Activated T-cell treated with anti-CD3 and anti-CD28 coated beads, Interleukin-2, amount 50 U/mL, for 4 hours (primary cell): Measurements from ENCODE around the gene ACTR3C. TPM values are rescaled to one million over a fixed set of nuclear protein-coding genes. Genes with fewer than 3 reads are reported as not detected.
"Not testable (repeated sequence)": the region's sequence is repeated elsewhere in the genome, so short reads cannot be mapped to it uniquely, and the experiment has no call there.

ENCODE experiments used
- ATAC-seq, 2 donors: fragments of 200-7000 bp; cut with Tn5 transposase; one replicate each; pipeline ENCODE4 v1.10.0; 2021
- DNase-seq: peaks from one replicate; pipeline ENCODE4 v3.0.0-alpha.2; 2020
- H3K27me3 Mint-ChIP-seq: one replicate; pipeline ENCODE4 v1.8.0; 2021; ENCODE audit warnings: low read depth, mixed read lengths
- H3K36me3 Mint-ChIP-seq: one replicate; pipeline ENCODE4 v1.8.0; 2022; ENCODE audit warnings: mixed read lengths; ENCODE audit not compliant: insufficient read depth
- H3K4me1 Mint-ChIP-seq: one replicate; pipeline ENCODE4 v1.8.0; 2021; ENCODE audit warnings: low read depth, mixed read lengths
- H3K4me3 Mint-ChIP-seq: one replicate; pipeline ENCODE4 v1.8.0; 2021; ENCODE audit warnings: mild to moderate bottlenecking, moderate library complexity, mixed read lengths
- H3K9me3 Mint-ChIP-seq: one replicate; pipeline ENCODE4 v1.8.0; 2021; ENCODE audit warnings: mixed read lengths
- total RNA-seq, 3 donors: library from RNA; stranded (reverse); gene quantifications; one replicate each; pipeline ENCODE4 v1.2.1, GENCODE V29; 2021

The ACTR3C gene
- total RNA-seq, 3 donors from 2014 or later: 5.1 to 7.0 (median 5.5) TPM

GRCh38 chr7:150322114-150322832, 1.1 kb downstream of the ACTR3C start:
- peaks cover 47% of the 10 kb centered on the region for H3K4me1 Mint-ChIP-seq
- peak; percentile 17 to 27 for ATAC-seq
- H3K9me3 Mint-ChIP-seq: no peaks in the 10 kb centered on the region

DNA sequence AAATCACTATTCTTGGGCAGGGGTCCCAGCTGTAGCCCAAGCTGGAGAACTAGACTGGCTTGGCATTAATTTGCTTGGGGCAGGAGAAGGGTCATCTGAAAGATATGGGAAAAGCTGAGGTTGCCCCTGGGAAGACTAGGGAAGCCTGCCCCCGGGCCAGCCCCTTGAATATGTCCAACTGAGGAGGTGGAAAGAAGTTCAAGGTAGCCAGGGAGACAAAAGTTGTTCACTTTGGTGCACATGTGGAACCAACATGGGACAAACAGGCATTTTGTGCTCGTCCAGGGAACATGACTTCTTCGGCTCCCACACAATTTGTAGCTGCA, 1.6 kb downstream of the ACTR3C start:
- peaks cover 47% of the 10 kb centered on the region for H3K4me1 Mint-ChIP-seq
- peaks cover 15% of the 10 kb centered on the region for H3K36me3 Mint-ChIP-seq
- no peaks in the 10 kb centered on the region for H3K27me3 Mint-ChIP-seq
- DNase-seq (no peak), ATAC-seq (no peak)
- H3K4me3 Mint-ChIP-seq: peak overlapping the region; percentile 96
- no peaks in the 10 kb centered on the region for H3K9me3 Mint-ChIP-seq

More at GRCh38 chr7:150322114-150322832, 1.1 kb downstream of the ACTR3C start:
- Mint-ChIP-seq H3K4me3 (peak overlapping the region; percentile 96), H3K27me3 (no peaks in the 10 kb centered on the region), H3K36me3 (peaks cover 19% of the 10 kb centered on the region)
- peak; percentile 61 for DNase-seq

GRCh38 chr7:150317748-150318444, 5.4 kb downstream of the ACTR3C start:
- H3K4me1 Mint-ChIP-seq: peaks cover 31% of the 10 kb centered on the region
- H3K9me3 Mint-ChIP-seq: no peaks in the 10 kb centered on the region
- peaks cover 11% of the 10 kb centered on the region for H3K36me3 Mint-ChIP-seq
- H3K4me3 Mint-ChIP-seq: no peak overlapping the region
- H3K27me3 Mint-ChIP-seq: no peaks in the 10 kb centered on the region
- no peak for DNase-seq
- ATAC-seq: no peak

DNA sequence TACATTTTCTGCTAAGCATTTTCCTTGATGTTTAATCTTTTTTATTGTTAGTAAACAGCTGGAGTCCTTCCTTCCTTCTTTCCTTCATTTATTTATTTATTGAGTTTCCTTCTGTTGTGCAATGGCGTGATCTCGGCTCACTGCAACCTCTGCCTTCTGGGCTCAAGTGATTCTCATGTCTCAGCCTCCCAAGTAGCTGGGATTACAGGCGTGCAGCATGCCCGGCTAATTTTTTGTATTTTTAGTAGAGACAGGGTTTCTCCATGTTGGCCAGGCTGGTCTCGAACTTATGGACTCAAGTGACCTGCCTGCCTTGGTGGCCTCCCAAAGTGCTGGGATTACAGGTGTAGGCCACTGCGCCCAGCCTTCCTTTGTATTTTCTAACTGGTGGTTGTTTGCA, 6.4 kb downstream of the ACTR3C start:
- Mint-ChIP-seq H3K4me1 (peaks cover 21% of the 10 kb centered on the region), H3K36me3 (peaks cover 11% of the 10 kb centered on the region)
- not testable (repeated sequence) for H3K9me3 Mint-ChIP-seq, H3K4me3 Mint-ChIP-seq, DNase-seq, H3K27me3 Mint-ChIP-seq, ATAC-seq

GRCh38 chr7:150314639-150315239, 8.6 kb downstream of the ACTR3C start:
- peaks cover 2% of the 10 kb centered on the region for H3K4me1 Mint-ChIP-seq
- H3K9me3 Mint-ChIP-seq: no peaks in the 10 kb centered on the region
- no peak for DNase-seq
- H3K36me3 Mint-ChIP-seq: peaks cover 11% of the 10 kb centered on the region
- H3K4me3 Mint-ChIP-seq: no peak overlapping the region
- ATAC-seq: no peak
- H3K27me3 Mint-ChIP-seq: no peaks in the 10 kb centered on the region

DNA sequence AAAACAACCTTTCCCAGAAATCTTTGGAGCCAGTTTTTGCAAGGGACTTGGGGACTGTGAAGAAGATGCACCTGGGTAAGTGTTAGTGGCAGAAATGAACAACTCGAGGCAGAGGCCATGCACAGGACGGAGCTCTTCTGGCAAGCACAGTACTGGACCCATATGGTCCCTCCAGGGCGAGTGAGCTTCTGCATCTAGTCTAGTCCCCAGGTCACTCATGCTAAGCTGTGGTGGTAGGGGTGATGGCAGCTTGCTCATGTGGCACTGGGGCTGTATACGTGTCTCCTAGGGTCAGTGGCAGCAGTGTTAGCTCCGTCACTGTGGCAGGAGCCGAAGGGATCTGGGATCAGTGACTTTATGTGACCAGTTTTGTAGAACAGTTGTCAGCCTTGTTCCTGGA, 9.5 kb downstream of the ACTR3C start:
- H3K4me3 Mint-ChIP-seq: no peak overlapping the region
- H3K4me1 Mint-ChIP-seq: peaks cover 2% of the 10 kb centered on the region
- H3K36me3 Mint-ChIP-seq: peaks cover 11% of the 10 kb centered on the region
- no peaks in the 10 kb centered on the region for H3K27me3 Mint-ChIP-seq
- ATAC-seq (no peak), DNase-seq (no peak)
- H3K9me3 Mint-ChIP-seq: no peaks in the 10 kb centered on the region

- Mint-ChIP-seq H3K27me3 (no peaks in the 10 kb centered on the region), H3K36me3 (peaks cover 11% of the 10 kb centered on the region), H3K4me1 (peaks cover 5% of the 10 kb centered on the region), H3K4me3 (no peak overlapping the region), H3K9me3 (no peaks in the 10 kb centered on the region)
- ATAC-seq (no peak), DNase-seq (no peak)
Measured at GRCh38 chr7:150313367-150313809, 10.0 kb downstream of the ACTR3C start.

DNA sequence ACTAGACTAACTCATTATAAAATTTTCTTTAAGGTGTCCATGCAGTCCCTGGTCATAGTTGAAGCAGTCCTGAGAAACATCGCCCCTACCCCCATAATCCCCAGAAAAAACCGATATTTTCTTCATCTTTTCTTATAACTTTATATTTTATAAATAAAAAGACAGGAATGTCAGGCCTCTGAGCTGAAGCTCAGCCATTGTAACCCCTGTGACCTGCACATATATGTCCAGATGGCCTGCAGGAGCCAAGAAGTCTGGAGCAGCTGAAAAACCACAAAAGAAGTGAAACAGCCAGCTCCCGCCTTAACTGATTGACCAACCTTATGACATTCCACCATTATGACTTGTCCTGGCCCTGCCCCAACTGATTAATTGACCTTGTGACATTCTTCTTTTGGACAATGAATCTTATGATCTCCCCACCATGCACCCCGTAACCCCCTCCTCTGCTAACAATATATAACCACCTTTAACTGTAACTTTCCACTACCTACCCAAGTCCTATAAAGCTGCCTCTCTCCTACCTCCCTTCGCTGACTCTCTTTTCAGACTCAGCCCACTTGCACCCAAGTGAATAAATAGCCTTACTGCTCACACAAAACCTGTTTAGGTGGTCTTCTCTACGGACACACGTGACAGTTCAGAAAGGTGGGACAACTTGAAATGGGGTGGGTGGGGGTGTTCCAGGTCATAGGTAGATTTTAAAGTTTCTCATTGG, 10.5 kb downstream of the ACTR3C start:
- H3K36me3 Mint-ChIP-seq, H3K27me3 Mint-ChIP-seq, H3K4me3 Mint-ChIP-seq: not testable (repeated sequence)

GRCh38 chr7:150311711-150312110, 11.6 kb downstream of the ACTR3C start:
- H3K4me3 Mint-ChIP-seq: no peak overlapping the region
- peaks cover 5% of the 10 kb centered on the region for H3K4me1 Mint-ChIP-seq
- DNase-seq: no peak
- H3K9me3 Mint-ChIP-seq: no peaks in the 10 kb centered on the region
- H3K36me3 Mint-ChIP-seq: peaks cover 6% of the 10 kb centered on the region
- no peaks in the 10 kb centered on the region for H3K27me3 Mint-ChIP-seq
- no peak for ATAC-seq

More for the DNA sequence above, 10.5 kb downstream of the ACTR3C start:
- not testable (repeated sequence) for ATAC-seq, DNase-seq, H3K4me1 Mint-ChIP-seq, H3K9me3 Mint-ChIP-seq

GRCh38 chr7:150311146-150311545, 12.2 kb downstream of the ACTR3C start:
- Mint-ChIP-seq H3K4me3 (no peak overlapping the region), H3K36me3 (peaks cover 6% of the 10 kb centered on the region), H3K27me3 (no peaks in the 10 kb centered on the region), H3K9me3 (no peaks in the 10 kb centered on the region), H3K4me1 (peaks cover 5% of the 10 kb centered on the region)
- no peak for DNase-seq
- no peak for ATAC-seq

DNA sequence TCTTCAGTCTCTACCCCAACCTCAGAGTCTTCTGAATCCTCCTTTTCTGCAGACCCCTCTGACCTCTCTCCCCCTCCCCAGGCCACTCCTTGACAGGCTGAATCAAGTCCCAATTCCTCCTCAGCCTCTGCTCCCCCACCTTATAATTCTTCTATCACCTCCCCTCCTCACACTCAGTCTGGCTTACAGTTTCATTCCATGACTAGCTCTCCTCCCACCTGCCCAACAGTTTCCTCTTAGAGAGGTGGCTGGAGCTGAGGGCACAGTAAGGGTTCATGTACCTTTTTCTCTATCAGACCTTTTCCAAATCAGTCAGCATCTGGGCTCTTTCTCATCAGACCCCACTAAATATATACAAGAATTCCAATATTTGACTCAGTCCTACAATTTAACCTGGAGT, 14.8 kb downstream of the ACTR3C start:
- Mint-ChIP-seq H3K4me1 (peaks cover 5% of the 10 kb centered on the region), H3K27me3 (no peaks in the 10 kb centered on the region), H3K9me3 (no peaks in the 10 kb centered on the region), H3K36me3 (peaks cover 3% of the 10 kb centered on the region), H3K4me3 (no peak overlapping the region)
- ATAC-seq: no peak
- DNase-seq: no peak

DNA sequence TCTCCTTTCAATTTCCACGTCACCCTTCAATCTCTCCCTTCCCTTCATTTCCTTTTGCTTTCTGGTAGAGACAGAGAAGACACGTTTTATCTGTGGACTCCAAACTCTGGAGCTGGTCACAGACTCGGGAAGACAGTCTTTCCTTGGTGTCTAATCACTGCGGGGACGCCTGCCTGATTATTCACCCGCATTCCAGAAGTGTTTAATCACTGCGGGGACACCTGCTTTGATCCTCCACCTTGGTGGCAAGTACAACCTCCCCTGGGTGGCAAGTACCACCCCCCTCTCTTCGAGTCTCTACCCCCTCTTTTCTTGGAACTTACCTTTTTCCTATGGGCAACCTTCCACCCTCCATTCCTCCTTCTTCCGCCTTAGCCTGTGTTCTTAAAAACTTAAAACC, 15.4 kb downstream of the ACTR3C start:
- no peak for DNase-seq
- Mint-ChIP-seq H3K4me3 (no peak overlapping the region), H3K27me3 (no peaks in the 10 kb centered on the region)

GRCh38 chr7:150307129-150307528, 16.2 kb downstream of the ACTR3C start:
- Mint-ChIP-seq H3K27me3 (no peaks in the 10 kb centered on the region), H3K4me3 (no peak overlapping the region), H3K36me3 (peaks cover 1% of the 10 kb centered on the region), H3K4me1 (peaks cover 5% of the 10 kb centered on the region), H3K9me3 (no peaks in the 10 kb centered on the region)
- ATAC-seq: no peak
- DNase-seq: no peak

More for the DNA sequence above, 15.4 kb downstream of the ACTR3C start:
- Mint-ChIP-seq H3K36me3 (peaks cover 1% of the 10 kb centered on the region), H3K4me1 (peaks cover 5% of the 10 kb centered on the region), H3K9me3 (no peaks in the 10 kb centered on the region)
- no peak for ATAC-seq

DNA sequence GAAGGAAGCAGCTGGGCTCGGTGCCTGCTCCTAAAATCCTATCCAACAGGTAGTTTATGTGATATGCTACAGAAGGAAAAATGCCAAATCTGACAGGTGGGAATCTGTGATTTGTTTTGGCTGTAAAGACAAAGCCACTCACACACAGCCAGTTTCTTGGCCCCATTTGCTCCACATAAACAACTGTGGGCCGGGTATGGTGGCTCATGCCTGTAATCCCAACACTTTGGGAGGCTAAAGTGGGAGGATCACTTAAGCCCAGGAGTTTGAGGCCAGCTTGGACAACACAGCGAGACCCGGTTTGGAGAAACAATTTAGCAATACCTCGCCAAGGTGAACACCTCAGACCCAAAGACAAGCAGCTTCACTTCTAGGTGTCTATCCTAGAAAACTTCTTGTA, 17.0 kb downstream of the ACTR3C start:
- not testable (repeated sequence) for H3K4me3 Mint-ChIP-seq, ATAC-seq, H3K9me3 Mint-ChIP-seq, H3K27me3 Mint-ChIP-seq, H3K36me3 Mint-ChIP-seq, H3K4me1 Mint-ChIP-seq, DNase-seq
